Prostate gland (tissue), 2 donors: ENCODE data around the gene CLRN1. TPM values are rescaled to one million over a fixed set of nuclear protein-coding genes. Genes with fewer than 3 reads are reported as not detected.

ENCODE experiments used
- DNase-seq: peaks from one replicate; pipeline ENCODE4 v3.0.0-alpha.2; 2019; ENCODE audit warnings: low spot score
- H3K27ac ChIP-seq, 2 donors: fragments of 200-600 bp; sonication (generic); 2 replicates each; pipeline ENCODE4 v1.5.1; 2017 to 2019
- H3K27me3 ChIP-seq: fragments of 200-600 bp; sonication (generic); replicated peaks from 2 replicates; pipeline ENCODE4 v1.5.1; 2019; ENCODE audit not compliant: insufficient read depth
- H3K36me3 ChIP-seq, 2 donors: fragments of 200-600 bp; sonication (generic); 1 replicate in 1 of 2; 2 replicates in 1 of 2; pipeline versions ENCODE4 v1.5.1 to v1.8.1; 2017 to 2019
- H3K4me1 ChIP-seq: fragments of 200-600 bp; sonication (generic); replicated peaks from 2 replicates; pipeline ENCODE4 v1.5.1; 2019
- H3K4me3 ChIP-seq, 2 donors: fragments of 200-600 bp; sonication (generic); 2 replicates each; pipeline ENCODE4 v1.5.1; 2017 to 2019
- H3K9me3 ChIP-seq: fragments of 200-600 bp; sonication (generic); 2 replicates; pipeline ENCODE4 v1.5.1; 2017
- CTCF ChIP-seq, 4 experiments: fragments of 200-600 bp in 2 of 4; fragments of 450-650 bp in 2 of 4; sonication (generic) in 2 of 4; IDR thresholded peaks; 1 replicate in 3 of 4; 2 replicates in 1 of 4; pipeline ENCODE4 v1.5.1; 2016 to 2019; ENCODE audit warnings: antibody characterized with exemption in 4 of 4, mild to moderate bottlenecking in 2 of 4, moderate library complexity in 2 of 4
- POLR2A ChIP-seq: fragments of 450-650 bp; IDR thresholded peaks from one replicate; pipeline ENCODE4 v1.6.1; 2016; ENCODE audit warnings: antibody characterized with exemption, mild to moderate bottlenecking
- POLR2AphosphoS5 ChIP-seq: sonication (generic); formaldehyde crosslinking; IDR thresholded peaks from one replicate; pipeline ENCODE4 v1.6.1; 2017; ENCODE audit warnings: antibody characterized with exemption
- WGBS: methylation state at CpG from one replicate; pipeline ENCODE4 v1.1.5; 2018; 5-methylcytosine and 5-hydroxymethylcytosine counted together
- intact Hi-C: fragments of 100-400 bp; cut with DNase I; formaldehyde crosslinking; loops from one replicate; pipeline ENCODE4 v1.14.2; 2022
- total RNA-seq, 2 donors: library from RNA; depleted of rRNA; stranded (reverse); fragments of >200 nt; gene quantifications; one replicate each; pipeline ENCODE4 v1.1.0, GENCODE V29; 2016

Gene CLRN1
- total RNA-seq, 2 donors from 2014 or later, result 0.23 TPM; not detected in 1

DNA sequence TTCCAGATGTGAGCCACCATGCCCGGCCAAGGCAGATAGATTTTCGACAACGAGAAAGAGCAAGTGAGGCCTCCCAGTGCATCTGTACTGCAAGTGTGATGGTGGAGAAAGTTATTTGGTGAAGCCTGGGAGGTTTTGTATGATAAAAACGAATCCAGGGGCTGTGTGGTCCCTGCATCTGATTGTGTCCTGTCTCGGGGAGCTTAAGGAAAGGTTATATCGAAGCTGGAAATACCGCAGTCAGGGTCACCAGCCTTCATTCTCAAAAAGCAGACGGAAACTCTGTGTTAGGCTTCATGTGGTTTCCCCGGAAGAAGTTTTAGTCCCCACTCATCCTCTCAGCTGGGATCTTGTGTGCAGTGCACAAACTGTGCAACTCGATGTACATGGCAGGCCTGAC, 70.7 kb downstream of the CLRN1 start:
- WGBS, result 92% methylated on average over 10 of the region's 10 CpGs
- H3K9me3 ChIP-seq, result no peaks in the 10 kb centered on the region
- H3K4me1 ChIP-seq, result no peaks in the 10 kb centered on the region
- no peak for DNase-seq
- TF ChIP-seq CTCF (IDR thresholded peaks at IDR 0.05) (no peak), POLR2AphosphoS5 (no peak)
- H3K4me3 ChIP-seq, result no peak overlapping the region
- no peaks in the 10 kb centered on the region for H3K27me3 ChIP-seq
- intact Hi-C loops, result no loop called here
- H3K36me3 ChIP-seq, result no peaks in the 10 kb centered on the region
- H3K27ac ChIP-seq, result no peak overlapping the region

- no peaks in the 10 kb centered on the region for H3K27me3 ChIP-seq
- H3K4me1 ChIP-seq, result no peaks in the 10 kb centered on the region
- 64% methylated on average over 2 of the region's 2 CpGs for WGBS
- TF ChIP-seq CTCF (IDR thresholded peaks at IDR 0.05) (no peak), POLR2AphosphoS5 (no peak), POLR2A (no peak)
- intact Hi-C loops, result no loop called here
- no peak overlapping the region for H3K27ac ChIP-seq
- H3K9me3 ChIP-seq, result no peaks in the 10 kb centered on the region
- no peaks in the 10 kb centered on the region for H3K36me3 ChIP-seq
- no peak for DNase-seq
- H3K4me3 ChIP-seq, result no peak overlapping the region
Measured at GRCh38 chr3:150899141-150899540, 73.4 kb downstream of the CLRN1 start.

DNA sequence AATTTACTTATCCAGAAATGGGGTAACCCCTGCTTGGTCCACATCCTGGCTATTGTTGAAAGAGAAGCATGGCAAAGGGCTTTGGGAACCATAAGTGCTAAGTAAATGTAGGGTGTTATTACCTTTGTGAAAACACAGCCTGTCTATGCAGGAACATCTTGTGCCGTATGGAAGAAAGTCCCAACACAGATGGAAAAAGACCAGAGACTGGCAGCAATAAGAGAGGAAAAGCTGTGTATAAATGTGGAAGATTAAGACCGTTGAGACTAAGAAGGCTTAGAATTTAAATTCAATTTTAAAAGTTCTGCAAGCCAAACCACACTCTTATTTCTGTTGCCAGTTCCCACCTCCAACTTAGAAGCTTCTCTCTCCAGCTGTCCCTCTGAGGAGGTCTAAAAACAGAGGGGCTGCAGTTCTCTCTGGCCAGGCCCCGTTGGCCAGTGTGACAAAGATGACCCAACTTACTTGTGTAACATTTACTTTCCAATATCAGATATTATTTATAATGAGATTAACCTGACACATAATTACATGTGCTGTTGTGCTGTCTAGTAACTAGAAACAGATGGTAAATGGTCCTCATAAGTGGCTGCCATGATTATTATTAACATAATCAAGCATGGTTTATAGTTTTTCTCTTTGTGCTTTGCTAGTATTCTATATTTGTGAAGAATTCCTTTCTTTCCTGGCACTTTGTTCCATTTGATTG, 74.3 kb downstream of the CLRN1 start:
- no peaks in the 10 kb centered on the region for H3K4me1 ChIP-seq
- H3K4me3 ChIP-seq, result no peak overlapping the region
- H3K36me3 ChIP-seq, result no peaks in the 10 kb centered on the region
- no peaks in the 10 kb centered on the region for H3K9me3 ChIP-seq
- intact Hi-C loops, result no loop called here
- WGBS, result 77% methylated on average over 3 of the region's 3 CpGs
- DNase-seq, result no peak
- H3K27me3 ChIP-seq, result no peaks in the 10 kb centered on the region
- H3K27ac ChIP-seq, result no peak overlapping the region
- TF ChIP-seq POLR2A (no peak), CTCF (IDR thresholded peaks at IDR 0.05) (no peak), POLR2AphosphoS5 (no peak)

DNA sequence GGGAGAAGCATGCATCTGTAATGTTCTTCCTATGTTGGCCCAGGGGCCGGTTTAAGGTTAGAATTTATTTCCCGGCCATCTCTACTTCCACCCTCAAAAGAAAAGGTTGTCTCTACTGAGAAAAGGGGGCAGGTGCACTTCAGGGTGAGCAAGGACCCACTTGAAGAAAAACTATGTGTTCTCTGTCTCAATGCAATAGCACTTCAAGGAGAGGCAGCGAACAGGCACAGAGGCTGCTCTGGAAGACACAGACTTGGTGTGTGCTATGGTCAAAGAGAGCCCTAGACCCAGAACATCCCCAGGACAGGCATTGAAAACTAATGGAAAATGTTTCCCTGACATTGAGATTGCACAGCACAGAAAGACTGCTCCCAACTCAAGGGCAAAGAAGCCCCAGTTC, 74.9 kb downstream of the CLRN1 start:
- no peaks in the 10 kb centered on the region for H3K36me3 ChIP-seq
- H3K27me3 ChIP-seq, result no peaks in the 10 kb centered on the region
- H3K27ac ChIP-seq, result no peak overlapping the region
- no peak for DNase-seq
- TF ChIP-seq POLR2A (no peak), CTCF (IDR thresholded peaks at IDR 0.05) (no peak), POLR2AphosphoS5 (no peak)
- H3K4me3 ChIP-seq, result no peak overlapping the region
- intact Hi-C loops, result no loop called here
- WGBS, result 89% methylated on average over 3 of the region's 3 CpGs
- no peaks in the 10 kb centered on the region for H3K9me3 ChIP-seq
- H3K4me1 ChIP-seq, result no peaks in the 10 kb centered on the region

DNA sequence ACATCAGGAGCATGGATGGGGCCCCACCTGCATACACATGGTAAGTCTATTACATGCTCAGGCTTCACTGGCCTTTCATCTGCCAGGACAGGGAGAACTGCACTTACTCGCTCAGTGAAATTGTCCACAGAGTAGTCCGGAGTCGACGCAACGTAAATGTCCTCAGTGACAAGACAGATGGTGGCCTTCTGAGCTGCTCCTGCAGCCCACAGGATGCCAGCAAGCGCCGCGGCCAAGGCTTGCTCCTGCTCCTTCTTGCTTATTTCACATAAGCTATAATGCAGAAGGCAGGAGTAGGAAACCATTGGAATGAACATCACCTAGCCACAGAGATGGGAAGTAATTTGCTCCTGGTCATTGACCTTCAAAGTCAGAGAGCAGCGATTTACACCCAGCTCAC, 81.7 kb downstream of the CLRN1 start:
- TF ChIP-seq POLR2A (no peak), CTCF (IDR thresholded peaks at IDR 0.05) (no peak), POLR2AphosphoS5 (no peak)
- WGBS, result 73% methylated on average over 9 of the region's 9 CpGs
- H3K4me1 ChIP-seq, result no peaks in the 10 kb centered on the region
- H3K9me3 ChIP-seq, result no peaks in the 10 kb centered on the region
- intact Hi-C loops, result no loop called here
- H3K36me3 ChIP-seq, result no peaks in the 10 kb centered on the region
- DNase-seq, result no peak
- no peaks in the 10 kb centered on the region for H3K27me3 ChIP-seq
- no peak overlapping the region for H3K27ac ChIP-seq
- H3K4me3 ChIP-seq, result no peak overlapping the region
